ENCODE measurements around the gene MIGA1.

- TF ChIP-seq REST (IDR thresholded peaks at IDR 0.05; ENCODE audit: low read depth) (no peak), EGR1 (IDR thresholded peaks at IDR 0.05) (no peak), USF1 (IDR thresholded peaks at IDR 0.05) (no peak), RAD21 (IDR thresholded peaks at IDR 0.05; ENCODE audit: low read depth) (no peak), EP300 (IDR thresholded peaks at IDR 0.05; ENCODE audit: borderline replicate concordance) (no peak), MAX (IDR thresholded peaks at IDR 0.05) (no peak), CREB1 (IDR thresholded peaks at IDR 0.05; ENCODE audit: low read depth) (no peak), YY1 (IDR thresholded peaks at IDR 0.05; ENCODE audit: low read depth) (no peak)
These were observed 148.0 kb downstream of the MIGA1 start for GRCh38 chr1:77927414-77927813.
